Measurements from ENCODE around the gene NRDE2. TPM values are rescaled to one million over a fixed set of nuclear protein-coding genes. Genes with fewer than 3 reads are reported as not detected.

The NRDE2 gene
- total RNA-seq, 4 donors from 2014 or later: 18.6 to 26.9 (median 21.0) TPM

DNA sequence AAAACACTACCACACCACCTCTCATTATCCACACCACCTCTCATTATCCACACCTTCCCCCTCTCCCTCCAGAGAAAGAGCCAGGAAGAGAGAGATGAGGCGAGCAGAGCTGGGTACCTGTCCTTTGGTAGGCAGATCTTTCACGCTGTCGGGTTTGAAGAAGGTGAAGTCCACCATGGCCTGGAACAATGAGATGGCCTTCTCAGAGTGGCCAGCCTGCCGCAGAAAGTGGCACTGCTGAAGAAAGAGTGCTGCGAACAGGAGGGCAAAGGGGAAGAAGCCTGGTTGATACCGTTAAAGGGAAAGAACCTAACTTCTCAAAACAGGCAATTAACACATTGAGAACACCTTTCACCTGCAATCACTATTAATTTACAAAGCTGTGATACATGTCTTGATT, 30.6 kb downstream of the NRDE2 start:
- TF ChIP-seq POLR2A (IDR thresholded peaks at IDR 0.05) (no peak), POLR2AphosphoS5 (IDR thresholded peaks at IDR 0.05) (no peak), EP300 (IDR thresholded peaks at IDR 0.05; ENCODE audit: low read depth) (no peak)
- TF ChIP-seq, protein P1, sequence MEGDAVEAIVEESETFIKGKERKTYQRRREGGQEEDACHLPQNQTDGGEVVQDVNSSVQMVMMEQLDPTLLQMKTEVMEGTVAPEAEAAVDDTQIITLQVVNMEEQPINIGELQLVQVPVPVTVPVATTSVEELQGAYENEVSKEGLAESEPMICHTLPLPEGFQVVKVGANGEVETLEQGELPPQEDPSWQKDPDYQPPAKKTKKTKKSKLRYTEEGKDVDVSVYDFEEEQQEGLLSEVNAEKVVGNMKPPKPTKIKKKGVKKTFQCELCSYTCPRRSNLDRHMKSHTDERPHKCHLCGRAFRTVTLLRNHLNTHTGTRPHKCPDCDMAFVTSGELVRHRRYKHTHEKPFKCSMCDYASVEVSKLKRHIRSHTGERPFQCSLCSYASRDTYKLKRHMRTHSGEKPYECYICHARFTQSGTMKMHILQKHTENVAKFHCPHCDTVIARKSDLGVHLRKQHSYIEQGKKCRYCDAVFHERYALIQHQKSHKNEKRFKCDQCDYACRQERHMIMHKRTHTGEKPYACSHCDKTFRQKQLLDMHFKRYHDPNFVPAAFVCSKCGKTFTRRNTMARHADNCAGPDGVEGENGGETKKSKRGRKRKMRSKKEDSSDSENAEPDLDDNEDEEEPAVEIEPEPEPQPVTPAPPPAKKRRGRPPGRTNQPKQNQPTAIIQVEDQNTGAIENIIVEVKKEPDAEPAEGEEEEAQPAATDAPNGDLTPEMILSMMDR (IDR thresholded peaks at IDR 0.05): no peak

DNA sequence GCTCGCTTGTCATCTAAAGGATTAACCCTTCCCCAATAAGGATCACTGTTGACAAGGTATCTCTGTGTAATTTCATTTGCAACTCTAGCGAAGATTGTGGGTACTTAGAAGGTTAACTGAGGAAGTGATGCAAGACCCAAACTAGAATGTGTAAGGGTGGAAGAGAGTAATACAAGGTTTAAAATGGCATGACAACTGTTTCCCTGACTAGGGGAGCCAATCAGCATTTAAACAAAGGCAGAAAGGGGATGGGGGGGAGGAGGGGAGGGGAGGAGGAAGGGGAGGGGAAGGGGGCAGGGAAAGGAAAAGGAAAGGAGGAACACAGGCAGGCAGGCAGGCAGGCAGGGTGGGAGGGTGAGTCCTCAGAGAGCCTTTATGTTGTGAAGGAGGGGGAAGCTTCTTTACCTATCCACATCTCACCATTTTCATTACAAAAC, 31.1 kb downstream of the NRDE2 start:
- intact Hi-C loops (cut with DNase I; ENCODE audit: low total_unique reads): loop anchor here (10.0 kb wide), 2 partner anchors 224 to 404 kb away; no protein-coding TSS in a partner anchor
- H3K36me3 ChIP-seq: peaks cover 0 to 15% (median 5%) of the 10 kb centered on the region in 4 donors
- no peaks in the 10 kb centered on the region for H3K27me3 ChIP-seq
- peaks cover 4 to 25% (median 13%) of the 10 kb centered on the region in 4 donors for H3K4me1 ChIP-seq
- no peaks in the 10 kb centered on the region for H3K9me3 ChIP-seq
- H3K4me3 ChIP-seq: no peak overlapping the region
- no peak for TF ChIP-seq POLR2A (IDR thresholded peaks at IDR 0.05)
- no peak for TF ChIP-seq EP300 (IDR thresholded peaks at IDR 0.05; ENCODE audit: low read depth)
- TF ChIP-seq, protein P1 (IDR thresholded peaks at IDR 0.05): no peak
- TF ChIP-seq POLR2AphosphoS5 (IDR thresholded peaks at IDR 0.05): no peak
- in situ Hi-C loops (cut with MboI; ENCODE audit: low pct_ligation_motif_present in 1 of 4, low pct_unique_long_range_greater_than_20kb in 1 of 4, low sequenced_read_pairs in 3 of 4): loop anchor here in 3 of 4 donors (10.0 to 25.0 kb wide), 2 partner anchors 387 to 464 kb away; no protein-coding TSS in a partner anchor
- no peak for DNase-seq
- WGBS, 2 donors (ENCODE audit: low coverage in 1 of 2): 84 to 100% methylated on average over 1 to 2 of the region's 2 CpGs
- H3K27ac ChIP-seq: peak overlapping the region; percentile 42 to 64 (median 52)

More for the DNA sequence above, 30.6 kb downstream of the NRDE2 start:
- Histone ChIP-seq H3K4me3 (no peak overlapping the region), H3K36me3 (peaks cover 0 to 14% (median 5%) of the 10 kb centered on the region in 4 donors), H3K27ac (peak overlapping the region; percentile 42 to 64 (median 52)), H3K4me1 (peaks cover 4 to 25% (median 13%) of the 10 kb centered on the region in 4 donors), H3K27me3 (no peaks in the 10 kb centered on the region), H3K9me3 (no peaks in the 10 kb centered on the region)
- DNase-seq: no peak
- intact Hi-C loops (cut with DNase I; ENCODE audit: low total_unique reads) (loop anchor here (10.0 kb wide), 2 partner anchors 224 to 404 kb away; no protein-coding TSS in a partner anchor), in situ Hi-C loops (cut with MboI; ENCODE audit: low pct_ligation_motif_present in 1 of 4, low pct_unique_long_range_greater_than_20kb in 1 of 4, low sequenced_read_pairs in 3 of 4) (loop anchor here in 3 of 4 donors (10.0 to 25.0 kb wide), 2 partner anchors 386 to 464 kb away; no protein-coding TSS in a partner anchor)
- WGBS, 2 donors (ENCODE audit: low coverage in 1 of 2): 66 to 80% methylated on average over 3 to 6 of the region's 6 CpGs

DNA sequence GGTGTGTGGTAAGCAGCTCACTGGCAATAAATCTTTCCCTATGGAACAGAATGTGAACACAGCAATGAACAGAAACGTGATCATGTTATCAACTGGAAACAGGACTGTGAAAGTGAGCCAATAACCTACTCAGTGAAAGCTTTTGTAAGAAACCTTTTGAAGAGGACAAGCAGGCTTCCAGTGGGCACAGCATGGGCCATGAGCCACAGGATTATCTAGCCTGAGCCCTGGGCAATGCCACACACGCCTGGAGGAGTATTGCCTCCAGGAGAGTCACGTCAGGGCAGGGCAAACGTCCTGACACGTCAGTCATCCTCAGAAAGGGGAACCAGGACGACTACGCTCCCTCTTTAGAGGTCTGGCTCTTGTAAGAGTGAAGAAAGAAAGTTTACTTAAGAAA, 32.3 kb downstream of the NRDE2 start:
- Histone ChIP-seq H3K9me3 (no peaks in the 10 kb centered on the region), H3K36me3 (peaks cover 0 to 20% (median 5%) of the 10 kb centered on the region in 4 donors), H3K4me1 (peaks cover 4 to 25% (median 13%) of the 10 kb centered on the region in 4 donors), H3K27ac (no peak overlapping the region), H3K4me3 (no peak overlapping the region), H3K27me3 (no peaks in the 10 kb centered on the region)
- no peak for TF ChIP-seq POLR2AphosphoS5 (IDR thresholded peaks at IDR 0.05)
- TF ChIP-seq POLR2A (IDR thresholded peaks at IDR 0.05): no peak
- TF ChIP-seq, protein P1 (IDR thresholded peaks at IDR 0.05): no peak
- TF ChIP-seq EP300 (IDR thresholded peaks at IDR 0.05; ENCODE audit: low read depth): no peak
- WGBS, 2 donors (ENCODE audit: low coverage in 1 of 2): 43 to 72% methylated on average over 2 to 7 of the region's 7 CpGs
- no peak for DNase-seq
- intact Hi-C loops (cut with DNase I; ENCODE audit: low total_unique reads) (no loop called here), in situ Hi-C loops (cut with MboI; ENCODE audit: low pct_ligation_motif_present in 1 of 4, low pct_unique_long_range_greater_than_20kb in 1 of 4, low sequenced_read_pairs in 3 of 4) (no loop called here)

DNA sequence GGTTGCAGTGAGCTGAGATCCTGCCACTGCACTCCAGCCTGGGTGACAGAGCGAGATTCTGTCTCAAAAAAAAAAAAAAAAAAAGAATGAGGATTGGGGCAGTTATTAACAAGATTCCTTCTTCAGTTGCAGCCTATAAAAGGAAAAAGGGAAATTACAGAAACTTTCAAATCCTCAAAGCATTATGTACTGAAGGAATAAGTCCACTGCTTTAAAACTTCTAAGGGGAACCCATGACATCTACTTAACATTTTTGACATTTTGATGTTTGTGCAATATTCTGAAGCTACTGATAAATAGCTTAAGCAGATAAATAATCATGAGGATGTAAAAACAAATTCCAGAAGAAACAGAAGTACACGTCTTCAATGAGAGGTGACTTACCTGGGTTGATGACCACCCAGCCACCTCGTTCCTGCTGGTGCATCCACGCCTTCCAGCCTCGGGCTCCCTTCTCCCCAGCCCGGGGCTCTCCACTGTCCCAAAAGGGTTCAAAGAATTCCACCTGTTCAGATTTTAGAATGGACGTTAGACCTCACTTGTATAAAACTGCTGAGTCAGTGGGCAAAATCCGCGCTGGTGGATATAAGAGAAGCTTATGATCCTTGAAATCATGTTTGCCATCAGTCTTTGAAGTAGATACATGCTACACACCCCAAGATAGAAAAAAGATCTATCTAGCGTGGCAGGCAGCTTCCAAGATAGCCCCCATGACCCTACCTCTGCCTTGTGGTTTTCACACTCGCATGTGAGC, 33.7 kb downstream of the NRDE2 start:
- H3K4me1 ChIP-seq: peaks cover 4 to 22% (median 9%) of the 10 kb centered on the region in 4 donors
- intact Hi-C loops (cut with DNase I; ENCODE audit: low total_unique reads): no loop called here
- 85 to 92% methylated on average over 8 to 11 of the region's 11 CpGs for WGBS, 2 donors (ENCODE audit: low coverage in 1 of 2)

More for the DNA sequence above, 33.7 kb downstream of the NRDE2 start:
- in situ Hi-C loops (cut with MboI; ENCODE audit: low pct_ligation_motif_present in 1 of 4, low pct_unique_long_range_greater_than_20kb in 1 of 4, low sequenced_read_pairs in 3 of 4): no loop called here
- H3K4me3 ChIP-seq: no peak overlapping the region
- no peaks in the 10 kb centered on the region for H3K9me3 ChIP-seq
- no peak for DNase-seq
- H3K36me3 ChIP-seq: peaks cover 0 to 20% (median 6%) of the 10 kb centered on the region in 4 donors
- no peak overlapping the region for H3K27ac ChIP-seq
- H3K27me3 ChIP-seq: no peaks in the 10 kb centered on the region
- TF ChIP-seq POLR2A (IDR thresholded peaks at IDR 0.05) (no peak), POLR2AphosphoS5 (IDR thresholded peaks at IDR 0.05) (no peak), EP300 (IDR thresholded peaks at IDR 0.05; ENCODE audit: low read depth) (no peak)
- TF ChIP-seq, protein P1 (IDR thresholded peaks at IDR 0.05): no peak

Data from transverse colon (tissue), 4 donors.